ENCODE data around the gene GSG1L.

GRCh38 chr16:27759967-27760788 is 303.3 kb downstream of the GSG1L start:
- no peak for TF ChIP-seq HDGF (IDR thresholded peaks at IDR 0.05; ENCODE audit: borderline replicate concordance)
- no peak for TF ChIP-seq FOXM1 (IDR thresholded peaks at IDR 0.05; ENCODE audit: borderline replicate concordance)
- TF ChIP-seq TARDBP (IDR thresholded peaks at IDR 0.05) = no peak
- no peak for TF ChIP-seq SP1 (IDR thresholded peaks at IDR 0.05)
- TF ChIP-seq SUZ12 (IDR thresholded peaks at IDR 0.05) = no peak
- TF ChIP-seq FOXK2 (IDR thresholded peaks at IDR 0.05) = no peak
- TF ChIP-seq ZNF384 (IDR thresholded peaks at IDR 0.05) = no peak
- no peak for TF ChIP-seq ELF4 (IDR thresholded peaks at IDR 0.05)
- no peak for TF ChIP-seq BHLHE40 (IDR thresholded peaks at IDR 0.05; ENCODE audit: borderline replicate concordance)
